H9 (cell line): ENCODE measurements around the gene NSL1. TPM values are rescaled to one million over a fixed set of nuclear protein-coding genes. Genes with fewer than 3 reads are reported as not detected.
A peak's percentile ranks its signal among the peaks of the same experiment; 100 is the strongest.

Source experiments
- DNase-seq: peaks from one replicate; pipeline ENCODE4 v3.0.0-alpha.2; 2017
- H2AFZ ChIP-seq: one replicate; pipeline ENCODE4 v1.6.1; 2013; ENCODE audit warnings: mild to moderate bottlenecking, low read length, control low read depth, moderate library complexity
- H2AK5ac ChIP-seq: 2 replicates; pipeline ENCODE4 v1.6.1; 2013; ENCODE audit warnings: low read length, control low read depth, mixed read lengths; ENCODE audit not compliant: insufficient read length
- H2BK120ac ChIP-seq: one replicate; pipeline ENCODE4 v1.6.1; 2013; ENCODE audit warnings: low read depth, mild to moderate bottlenecking, low read length, control low read depth, inconsistent platforms; ENCODE audit not compliant: poor library complexity, severe bottlenecking
- H2BK12ac ChIP-seq: 2 replicates; pipeline ENCODE4 v1.6.1; 2013; ENCODE audit warnings: low read length, control low read depth, mixed read lengths, low read depth; ENCODE audit not compliant: insufficient read length
- H2BK15ac ChIP-seq: 2 replicates; pipeline ENCODE4 v1.6.1; 2013; ENCODE audit warnings: low read depth, low read length, control low read depth
- H2BK20ac ChIP-seq: one replicate; pipeline ENCODE4 v1.6.1; 2013; ENCODE audit warnings: low read depth, mild to moderate bottlenecking, low read length, control low read depth, inconsistent platforms; ENCODE audit not compliant: poor library complexity, severe bottlenecking
- H2BK5ac ChIP-seq: 2 replicates; pipeline ENCODE4 v1.6.1; 2013; ENCODE audit warnings: low read length, control low read depth, mixed read lengths; ENCODE audit not compliant: insufficient read length
- H3K14ac ChIP-seq: 2 replicates; pipeline ENCODE4 v1.6.1; 2013; ENCODE audit warnings: low read length, control low read depth; ENCODE audit not compliant: insufficient read depth
- H3K18ac ChIP-seq: 2 replicates; pipeline ENCODE4 v1.6.1; 2013; ENCODE audit warnings: low read depth, mild to moderate bottlenecking, mixed read lengths, low read length, control low read depth; ENCODE audit not compliant: insufficient read length
- H3K23ac ChIP-seq: 2 replicates; pipeline ENCODE4 v1.6.1; 2013; ENCODE audit warnings: low read length, control low read depth, mixed read lengths, low read depth; ENCODE audit not compliant: insufficient read length
- H3K23me2 ChIP-seq: 2 replicates; pipeline ENCODE4 v1.6.1; 2013; ENCODE audit warnings: low read depth, mild to moderate bottlenecking, mixed read lengths, low read length, control low read depth; ENCODE audit not compliant: insufficient read length, poor library complexity, severe bottlenecking
- H3K27ac ChIP-seq: 2 replicates; pipeline ENCODE4 v1.5.1; 2013; ENCODE audit warnings: low read length, control low read depth, mixed read lengths, low read depth; ENCODE audit not compliant: insufficient read length
- H3K27me3 ChIP-seq: 2 replicates; pipeline ENCODE4 v1.6.1; 2013; ENCODE audit warnings: low read length, control low read depth, inconsistent platforms; ENCODE audit not compliant: insufficient read depth
- H3K4ac ChIP-seq: 2 replicates; pipeline ENCODE4 v1.6.1; 2013; ENCODE audit warnings: low read depth, mild to moderate bottlenecking, control low read depth, inconsistent platforms, low read length, moderate library complexity
- H3K4me1 ChIP-seq: 2 replicates; pipeline ENCODE4 v1.6.1; 2013; ENCODE audit warnings: low read length, control low read depth, inconsistent platforms; ENCODE audit not compliant: insufficient read depth
- H3K4me2 ChIP-seq: 2 replicates; pipeline ENCODE4 v1.6.1; 2013; ENCODE audit warnings: low read length, control low read depth, mixed read lengths; ENCODE audit not compliant: insufficient read length, insufficient read depth
- H3K56ac ChIP-seq: 2 replicates; pipeline ENCODE4 v1.6.1; 2013; ENCODE audit warnings: low read depth, mild to moderate bottlenecking, mixed read lengths, low read length, control low read depth; ENCODE audit not compliant: insufficient read length
- H3K79me1 ChIP-seq: 2 replicates; pipeline ENCODE4 v1.6.1; 2013; ENCODE audit warnings: low read depth, mild to moderate bottlenecking, moderate library complexity, low read length, control low read depth, inconsistent platforms; ENCODE audit not compliant: insufficient read depth, poor library complexity, severe bottlenecking
- H3K79me2 ChIP-seq: 2 replicates; pipeline ENCODE4 v1.6.1; 2013; ENCODE audit warnings: low read length, control low read depth, inconsistent platforms; ENCODE audit not compliant: insufficient read depth
- H3K9ac ChIP-seq: 2 replicates; pipeline ENCODE4 v1.6.1; 2013; ENCODE audit warnings: low read length, control low read depth, mixed read lengths; ENCODE audit not compliant: insufficient read length; ENCODE audit errors: extremely low read depth
- H3K9me3 ChIP-seq: one replicate; pipeline ENCODE4 v1.6.1; 2013; ENCODE audit warnings: low read depth, low read length, inconsistent platforms; ENCODE audit not compliant: control insufficient read depth
- H3T11ph ChIP-seq: one replicate; pipeline ENCODE4 v1.6.1; 2013; ENCODE audit warnings: mild to moderate bottlenecking, low read length, control low read depth, inconsistent platforms
- H4K20me1 ChIP-seq: one replicate; pipeline ENCODE4 v1.6.1; 2013; ENCODE audit not compliant: control insufficient read depth, insufficient read length, insufficient read depth
- H4K5ac ChIP-seq: 2 replicates; pipeline ENCODE4 v1.6.1; 2013; ENCODE audit warnings: low read depth, mild to moderate bottlenecking, mixed read lengths, low read length, control low read depth; ENCODE audit not compliant: insufficient read length
- H4K8ac ChIP-seq: replicated peaks from 2 replicates; pipeline ENCODE4 v1.6.1; 2013; ENCODE audit warnings: low read length, control low read depth, mixed read lengths, low read depth; ENCODE audit not compliant: insufficient read length
- H4K91ac ChIP-seq: 2 replicates; pipeline ENCODE4 v1.6.1; 2013; ENCODE audit warnings: low read depth, mild to moderate bottlenecking, moderate library complexity, mixed read lengths, low read length, control low read depth; ENCODE audit not compliant: insufficient read length
- H3K27ac Mint-ChIP-seq, 3 experiments: 2 replicates in 2 of 3; 3 replicates in 1 of 3; pipeline ENCODE4 v1.8.0; 2020 to 2021; ENCODE audit warnings: mixed read lengths in 3 of 3, mild to moderate bottlenecking in 1 of 3, moderate library complexity in 1 of 3
- H3K27me3 Mint-ChIP-seq: 2 replicates; pipeline ENCODE4 v1.8.0; 2021; ENCODE audit warnings: low read depth, mild to moderate bottlenecking, moderate library complexity, mixed read lengths
- H3K36me3 Mint-ChIP-seq, 3 experiments: 2 replicates in 2 of 3; 3 replicates in 1 of 3; pipeline ENCODE4 v1.8.0; 2020 to 2021; ENCODE audit warnings: low read depth in 3 of 3, mixed read lengths in 3 of 3; ENCODE audit not compliant: insufficient read depth in 1 of 3
- H3K4me1 Mint-ChIP-seq, 2 experiments: 2 replicates each; pipeline ENCODE4 v1.8.0; 2020; ENCODE audit warnings: mixed read lengths in 2 of 2
- H3K4me3 Mint-ChIP-seq, 2 experiments: 2 replicates in 1 of 2; 3 replicates in 1 of 2; pipeline ENCODE4 v1.8.0; 2020 to 2021; ENCODE audit warnings: mild to moderate bottlenecking in 2 of 2, mixed read lengths in 2 of 2, moderate library complexity in 1 of 2
- H3K9me3 Mint-ChIP-seq, 2 experiments: 2 replicates in 1 of 2; 3 replicates in 1 of 2; pipeline ENCODE4 v1.8.0; 2020; ENCODE audit warnings: mild to moderate bottlenecking in 2 of 2, mixed read lengths in 2 of 2, moderate library complexity in 1 of 2
- CTCF ChIP-seq: fragments of 200-600 bp; sonication (generic); conservative IDR thresholded peaks from 3 replicates; pipeline ENCODE4 v1.8.0; 2021; ENCODE audit warnings: antibody characterized with exemption, mild to moderate bottlenecking
- whole genome bisulfite sequencing: extraction: QIAGEN DNeasy Blood & Tissue Kit; methylation state at CpG from one replicate; pipeline ENCODE4 v1.1.7; 2013; ENCODE audit warnings: missing lambda C conversion rate, low lambda C conversion rate, mixed read lengths; ENCODE audit not compliant: insufficient read length; ENCODE audit errors: extremely low coverage; 5-methylcytosine and 5-hydroxymethylcytosine counted together
- total RNA-seq: library from RNA; stranded (reverse); gene quantifications from 2 replicates; pipeline ENCODE4 v1.2.1, GENCODE V29; 2021

NSL1 gene
- total RNA-seq, 1 experiment from 2014 or later, result 49.3 TPM

GRCh38 chr1:212749821-212750535, 41.6 kb downstream of the NSL1 start:
- no peaks in the 10 kb centered on the region for H3K9me3 ChIP-seq
- Mint-ChIP-seq H3K36me3 (peaks cover 4 to 7% (median 6%) of the 10 kb centered on the region in 3 experiments; a peak in 4 of 7 replicates), H3K9me3 (no peaks in the 10 kb centered on the region; a peak in 1 of 5 replicates), H3K27me3 (no peaks in the 10 kb centered on the region), H3K4me3 (no peak overlapping the region; a peak in 1 of 5 replicates), H3K27ac (peak overlapping the region; percentile 0 to 95 (median 93)), H3K4me1 (peaks cover 26% of the 10 kb centered on the region in 2 experiments)
- no peak overlapping the region for H3K4ac ChIP-seq
- no peaks in the 10 kb centered on the region for H3K79me1 ChIP-seq
- H3K56ac ChIP-seq, result no peak overlapping the region
- no peaks in the 10 kb centered on the region for H3K23me2 ChIP-seq
- H3T11ph ChIP-seq, result no peak overlapping the region
- no peak overlapping the region for H4K8ac ChIP-seq
- TF ChIP-seq CTCF, result peak; percentile 86
- H3K27me3 ChIP-seq, result no peaks in the 10 kb centered on the region
- peak; percentile 40 for DNase-seq
- no peak overlapping the region for H2BK12ac ChIP-seq
- H3K4me2 ChIP-seq, result no peak overlapping the region
- H3K9ac ChIP-seq, result no peak overlapping the region
- H2AFZ ChIP-seq, result no peak overlapping the region
- H2BK5ac ChIP-seq, result no peak overlapping the region
- H3K23ac ChIP-seq, result no peak overlapping the region
- no peak overlapping the region for H2BK15ac ChIP-seq
- H3K4me1 ChIP-seq, result peaks cover 4% of the 10 kb centered on the region; the same call in 1 of the 2 replicates
- H3K79me2 ChIP-seq, result 0 out of 2 replicates have a peak, but pooled peaks cover 2% of the 10 kb centered on the region
- H3K18ac ChIP-seq, result no peak overlapping the region
- H2BK120ac ChIP-seq, result no peak overlapping the region
- no peak overlapping the region for H2BK20ac ChIP-seq
- H3K14ac ChIP-seq, result no peak overlapping the region
- no peak overlapping the region for H4K5ac ChIP-seq
- no CpG with 5 or more reads among the region's 4 CpGs for WGBS
- no peaks in the 10 kb centered on the region for H4K20me1 ChIP-seq
- no peak overlapping the region for H2AK5ac ChIP-seq
- no peak overlapping the region for H4K91ac ChIP-seq
- H3K27ac ChIP-seq, result peak overlapping the region; percentile 13
